IPS-15b (cell line): ENCODE measurements around the gene BHLHE41.

ENCODE experiments used
- H3K27me3 ChIP-seq: one replicate; pipeline ENCODE4 v1.6.1; 2013; ENCODE audit warnings: low read length; ENCODE audit not compliant: control insufficient read depth, insufficient read depth
- H3K36me3 ChIP-seq: one replicate; pipeline ENCODE4 v1.6.1; 2013; ENCODE audit warnings: low read length; ENCODE audit not compliant: control insufficient read depth, insufficient read depth
- H3K4me1 ChIP-seq: one replicate; pipeline ENCODE4 v1.6.1; 2013; ENCODE audit warnings: mild to moderate bottlenecking, low read length; ENCODE audit not compliant: control insufficient read depth, insufficient read depth
- H3K4me3 ChIP-seq: one replicate; pipeline ENCODE4 v1.5.1; 2013; ENCODE audit warnings: low read depth, low read length
- H3K9ac ChIP-seq: one replicate; pipeline ENCODE4 v1.6.1; 2013; ENCODE audit warnings: low read depth, mild to moderate bottlenecking, low read length
- H3K9me3 ChIP-seq: one replicate; pipeline ENCODE4 v1.6.1; 2013; ENCODE audit warnings: mild to moderate bottlenecking, low read length; ENCODE audit not compliant: control insufficient read depth, insufficient read depth

Gene BHLHE41

GRCh38 chr12:26090836-26091510 is 33.9 kb downstream of the BHLHE41 start:
- Histone ChIP-seq H3K4me1 (peaks cover 2% of the 10 kb centered on the region), H3K27me3 (no peaks in the 10 kb centered on the region), H3K9ac (no peak overlapping the region), H3K9me3 (no peaks in the 10 kb centered on the region), H3K4me3 (no peak overlapping the region), H3K36me3 (no peaks in the 10 kb centered on the region)

DNA sequence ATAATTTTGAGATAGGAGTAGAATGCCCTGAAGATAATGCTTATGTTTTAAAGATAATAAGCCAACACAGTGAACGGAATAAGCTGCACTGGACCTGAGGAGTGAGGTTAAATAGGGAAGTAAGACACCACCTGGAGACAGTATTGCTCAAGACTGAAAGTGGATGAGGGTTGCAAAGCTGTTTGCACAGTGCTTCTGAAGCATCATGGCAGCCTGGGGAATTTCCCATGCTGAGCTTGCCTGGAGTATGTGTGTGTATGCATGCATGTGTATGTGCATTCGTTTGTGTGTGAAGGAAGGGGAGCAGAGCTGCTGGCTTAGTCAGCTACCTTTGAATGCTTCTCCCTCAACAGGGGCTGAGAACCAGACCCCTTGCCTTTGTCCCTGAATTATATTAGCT is 35.8 kb downstream of the BHLHE41 start:
- no peaks in the 10 kb centered on the region for H3K36me3 ChIP-seq
- H3K4me1 ChIP-seq = peaks cover 2% of the 10 kb centered on the region
- no peaks in the 10 kb centered on the region for H3K9me3 ChIP-seq
- H3K9ac ChIP-seq = no peak overlapping the region
- no peaks in the 10 kb centered on the region for H3K27me3 ChIP-seq
- no peak overlapping the region for H3K4me3 ChIP-seq

DNA sequence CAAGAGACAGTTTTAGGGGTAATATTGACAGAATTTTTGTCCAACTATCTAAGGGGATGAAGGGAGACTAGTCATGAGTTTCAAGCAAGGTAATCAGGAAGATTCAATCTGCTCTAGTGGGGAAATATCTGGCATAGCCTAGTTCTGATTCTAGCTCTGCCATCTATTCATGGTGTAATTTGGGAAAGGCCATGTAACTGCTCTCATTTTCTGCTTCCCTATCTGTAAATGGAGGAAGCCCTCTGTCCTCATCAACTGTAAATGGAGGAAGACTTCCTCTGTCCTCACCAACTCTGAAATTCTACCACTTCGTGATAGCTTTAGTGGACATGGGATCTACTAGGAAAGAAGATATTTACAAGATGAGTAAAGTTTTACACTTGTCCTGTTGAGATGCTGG is 37.9 kb downstream of the BHLHE41 start:
- Histone ChIP-seq H3K9me3 (peaks cover 1% of the 10 kb centered on the region), H3K36me3 (no peaks in the 10 kb centered on the region)

DNA sequence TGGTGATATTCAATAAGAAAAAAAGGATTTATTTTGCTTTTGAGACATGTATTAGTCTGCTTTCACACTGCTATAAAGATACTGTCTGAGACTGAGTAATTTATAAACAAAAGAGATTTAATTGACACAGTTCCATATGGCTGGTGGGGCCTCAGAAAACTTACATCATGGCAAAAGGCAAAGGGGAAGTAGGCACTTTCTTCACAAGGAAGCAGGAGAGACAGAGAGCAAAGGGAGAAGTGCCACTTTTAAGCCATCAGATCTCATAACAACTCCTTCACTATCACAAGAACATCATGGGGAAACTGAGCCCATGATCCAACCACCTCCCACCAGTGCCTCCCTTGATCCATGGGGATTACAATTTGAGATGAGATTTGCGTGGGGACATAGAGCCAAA is 43.9 kb downstream of the BHLHE41 start:
- Histone ChIP-seq H3K9ac (no peak overlapping the region), H3K4me1 (no peaks in the 10 kb centered on the region), H3K9me3 (peaks cover 3% of the 10 kb centered on the region), H3K4me3 (no peak overlapping the region), H3K27me3 (no peaks in the 10 kb centered on the region), H3K36me3 (no peaks in the 10 kb centered on the region)

More for the DNA sequence above, 37.9 kb downstream of the BHLHE41 start:
- Histone ChIP-seq H3K27me3 (no peaks in the 10 kb centered on the region), H3K9ac (no peak overlapping the region), H3K4me3 (no peak overlapping the region), H3K4me1 (peaks cover 2% of the 10 kb centered on the region)

GRCh38 chr12:26077915-26078702 is 46.7 kb downstream of the BHLHE41 start:
- no peaks in the 10 kb centered on the region for H3K27me3 ChIP-seq
- H3K4me1 ChIP-seq = no peaks in the 10 kb centered on the region
- no peak overlapping the region for H3K4me3 ChIP-seq
- H3K9me3 ChIP-seq = peaks cover 3% of the 10 kb centered on the region
- no peaks in the 10 kb centered on the region for H3K36me3 ChIP-seq
- H3K9ac ChIP-seq = no peak overlapping the region
